Liver (tissue), 3 donors: Measurements from ENCODE around the gene IL6.
"Not testable (repeated sequence)": the region's sequence is repeated elsewhere in the genome, so short reads cannot be mapped to it uniquely, and the experiment has no call there.

Experiments
- GABPA ChIP-seq, 2 donors: IDR thresholded peaks in 1 of 2; conservative IDR thresholded peaks in 1 of 2; 2 replicates each; pipeline ENCODE4 v1.6.1; 2016; ENCODE audit warnings: antibody characterized with exemption in 2 of 2, mild to moderate bottlenecking in 1 of 2, moderate library complexity in 1 of 2
- NR2F2 ChIP-seq: IDR thresholded peaks from 2 replicates; pipeline ENCODE4 v1.6.1; 2016; ENCODE audit warnings: antibody characterized with exemption
- RAD21 ChIP-seq, 2 donors: IDR thresholded peaks; 2 replicates each; pipeline ENCODE4 v1.6.1; 2016; ENCODE audit warnings: antibody characterized with exemption in 2 of 2, mild to moderate bottlenecking in 2 of 2
- TAF1 ChIP-seq: conservative IDR thresholded peaks from 2 replicates; pipeline ENCODE4 v1.6.1; 2016; ENCODE audit warnings: antibody characterized with exemption, mild to moderate bottlenecking
- TF ChIP-seq, protein P1 (sequence below): fragments of 150-350 bp; IDR thresholded peaks from 2 replicates; pipeline ENCODE4 v1.5.1; 2017; ENCODE audit warnings: improper control_type of control experiment, low read depth, low read length; ENCODE audit not compliant: missing input control
- TF ChIP-seq, protein P2 (sequence below): IDR thresholded peaks from 2 replicates; pipeline ENCODE4 v1.6.1; 2016; ENCODE audit warnings: antibody characterized with exemption, mild to moderate bottlenecking
- TF ChIP-seq, protein P3 (sequence below): IDR thresholded peaks from 2 replicates; pipeline ENCODE4 v1.6.1; 2016; ENCODE audit warnings: antibody characterized with exemption
- donor health status: healthy.
- donor health status: healthy.

DNA sequence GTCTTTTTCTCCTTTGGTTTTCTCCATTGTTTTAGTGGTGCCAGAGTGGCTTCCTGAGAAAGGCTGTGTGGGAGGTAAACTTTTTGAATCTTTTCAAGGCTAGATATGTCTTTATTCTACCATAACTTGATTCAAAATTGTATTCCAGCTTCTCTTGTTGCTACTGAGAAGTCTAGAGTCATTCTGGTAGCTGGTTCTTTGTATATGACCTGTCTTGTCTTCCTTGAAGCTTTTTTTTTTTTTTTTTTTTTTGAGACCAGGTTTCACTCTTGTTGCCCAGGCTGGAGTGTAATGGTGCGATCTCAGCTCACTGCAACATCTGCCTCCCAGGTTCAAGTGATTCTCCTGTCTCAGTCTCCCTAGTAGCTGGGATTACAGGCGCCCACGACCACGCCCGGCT is 49.7 kb upstream of the IL6 start:
- TF ChIP-seq, protein P1, sequence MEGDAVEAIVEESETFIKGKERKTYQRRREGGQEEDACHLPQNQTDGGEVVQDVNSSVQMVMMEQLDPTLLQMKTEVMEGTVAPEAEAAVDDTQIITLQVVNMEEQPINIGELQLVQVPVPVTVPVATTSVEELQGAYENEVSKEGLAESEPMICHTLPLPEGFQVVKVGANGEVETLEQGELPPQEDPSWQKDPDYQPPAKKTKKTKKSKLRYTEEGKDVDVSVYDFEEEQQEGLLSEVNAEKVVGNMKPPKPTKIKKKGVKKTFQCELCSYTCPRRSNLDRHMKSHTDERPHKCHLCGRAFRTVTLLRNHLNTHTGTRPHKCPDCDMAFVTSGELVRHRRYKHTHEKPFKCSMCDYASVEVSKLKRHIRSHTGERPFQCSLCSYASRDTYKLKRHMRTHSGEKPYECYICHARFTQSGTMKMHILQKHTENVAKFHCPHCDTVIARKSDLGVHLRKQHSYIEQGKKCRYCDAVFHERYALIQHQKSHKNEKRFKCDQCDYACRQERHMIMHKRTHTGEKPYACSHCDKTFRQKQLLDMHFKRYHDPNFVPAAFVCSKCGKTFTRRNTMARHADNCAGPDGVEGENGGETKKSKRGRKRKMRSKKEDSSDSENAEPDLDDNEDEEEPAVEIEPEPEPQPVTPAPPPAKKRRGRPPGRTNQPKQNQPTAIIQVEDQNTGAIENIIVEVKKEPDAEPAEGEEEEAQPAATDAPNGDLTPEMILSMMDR: not testable (repeated sequence)
- TF ChIP-seq, protein P2, sequence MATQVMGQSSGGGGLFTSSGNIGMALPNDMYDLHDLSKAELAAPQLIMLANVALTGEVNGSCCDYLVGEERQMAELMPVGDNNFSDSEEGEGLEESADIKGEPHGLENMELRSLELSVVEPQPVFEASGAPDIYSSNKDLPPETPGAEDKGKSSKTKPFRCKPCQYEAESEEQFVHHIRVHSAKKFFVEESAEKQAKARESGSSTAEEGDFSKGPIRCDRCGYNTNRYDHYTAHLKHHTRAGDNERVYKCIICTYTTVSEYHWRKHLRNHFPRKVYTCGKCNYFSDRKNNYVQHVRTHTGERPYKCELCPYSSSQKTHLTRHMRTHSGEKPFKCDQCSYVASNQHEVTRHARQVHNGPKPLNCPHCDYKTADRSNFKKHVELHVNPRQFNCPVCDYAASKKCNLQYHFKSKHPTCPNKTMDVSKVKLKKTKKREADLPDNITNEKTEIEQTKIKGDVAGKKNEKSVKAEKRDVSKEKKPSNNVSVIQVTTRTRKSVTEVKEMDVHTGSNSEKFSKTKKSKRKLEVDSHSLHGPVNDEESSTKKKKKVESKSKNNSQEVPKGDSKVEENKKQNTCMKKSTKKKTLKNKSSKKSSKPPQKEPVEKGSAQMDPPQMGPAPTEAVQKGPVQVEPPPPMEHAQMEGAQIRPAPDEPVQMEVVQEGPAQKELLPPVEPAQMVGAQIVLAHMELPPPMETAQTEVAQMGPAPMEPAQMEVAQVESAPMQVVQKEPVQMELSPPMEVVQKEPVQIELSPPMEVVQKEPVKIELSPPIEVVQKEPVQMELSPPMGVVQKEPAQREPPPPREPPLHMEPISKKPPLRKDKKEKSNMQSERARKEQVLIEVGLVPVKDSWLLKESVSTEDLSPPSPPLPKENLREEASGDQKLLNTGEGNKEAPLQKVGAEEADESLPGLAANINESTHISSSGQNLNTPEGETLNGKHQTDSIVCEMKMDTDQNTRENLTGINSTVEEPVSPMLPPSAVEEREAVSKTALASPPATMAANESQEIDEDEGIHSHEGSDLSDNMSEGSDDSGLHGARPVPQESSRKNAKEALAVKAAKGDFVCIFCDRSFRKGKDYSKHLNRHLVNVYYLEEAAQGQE: not testable (repeated sequence)
- TF ChIP-seq TAF1; GABPA (IDR thresholded peaks at IDR 0.05 in 1 of 2, conservative IDR thresholded peaks at IDR 0.05 in 1 of 2); RAD21 (IDR thresholded peaks at IDR 0.05); NR2F2: not testable (repeated sequence)
- TF ChIP-seq, protein P3, sequence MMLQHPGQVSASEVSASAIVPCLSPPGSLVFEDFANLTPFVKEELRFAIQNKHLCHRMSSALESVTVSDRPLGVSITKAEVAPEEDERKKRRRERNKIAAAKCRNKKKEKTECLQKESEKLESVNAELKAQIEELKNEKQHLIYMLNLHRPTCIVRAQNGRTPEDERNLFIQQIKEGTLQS: not testable (repeated sequence)
